ENCODE measurements around the gene NISCH. TPM values are rescaled to one million over a fixed set of nuclear protein-coding genes. Genes with fewer than 3 reads are reported as not detected.
A peak's percentile ranks its signal among the peaks of the same experiment; 100 is the strongest.

The NISCH gene
- total RNA-seq = 10 to 100 TPM; 57.3 to 58.1 TPM
- long read RNA-seq, partial matches to known transcripts = 33 of 44 reads
- long read RNA-seq, other reads (novel, unspliced or antisense) = 7 of 44 reads

GRCh38 chr3:52455283-52456168, at the start of gene NISCH:
Gene NISCH (plus strand): TSS chr3:52455604. CDS start chr3:52455642, 38 bp downstream.
- intact Hi-C loops (cut with DNase I, micrococcal nuclease) = no loop called here

DNA sequence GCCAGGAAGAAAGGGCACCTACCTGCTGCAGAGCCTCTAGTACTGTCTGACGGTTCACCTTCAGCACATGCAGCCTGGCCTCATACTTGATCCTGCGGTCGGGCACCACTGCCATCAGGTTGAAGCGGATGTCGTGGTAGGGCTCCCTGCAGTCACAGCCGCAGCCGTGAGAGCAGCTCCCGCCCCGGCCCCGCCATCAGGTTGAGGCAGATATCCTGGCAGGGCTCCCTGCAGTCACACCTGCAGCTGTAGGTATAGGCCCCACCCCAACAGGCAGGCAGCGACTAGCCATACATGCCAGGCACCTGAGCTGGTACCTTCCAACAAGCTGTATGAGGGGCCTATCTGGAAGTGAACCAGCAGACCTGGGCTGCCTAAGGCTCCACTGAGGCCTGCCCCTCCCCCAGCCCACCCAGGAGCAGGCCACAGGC, 49.2 kb upstream of the NISCH start:
- intact Hi-C loops (cut with DNase I, micrococcal nuclease) = no loop called here
- ATAC-seq (peak; percentile 38), DNase-seq (peak; percentile 77 to 78)

More at GRCh38 chr3:52455283-52456168, at the start of gene NISCH:
- DNase-seq = peak; percentile 86 to 95
- ATAC-seq = peak; percentile 91

DNA sequence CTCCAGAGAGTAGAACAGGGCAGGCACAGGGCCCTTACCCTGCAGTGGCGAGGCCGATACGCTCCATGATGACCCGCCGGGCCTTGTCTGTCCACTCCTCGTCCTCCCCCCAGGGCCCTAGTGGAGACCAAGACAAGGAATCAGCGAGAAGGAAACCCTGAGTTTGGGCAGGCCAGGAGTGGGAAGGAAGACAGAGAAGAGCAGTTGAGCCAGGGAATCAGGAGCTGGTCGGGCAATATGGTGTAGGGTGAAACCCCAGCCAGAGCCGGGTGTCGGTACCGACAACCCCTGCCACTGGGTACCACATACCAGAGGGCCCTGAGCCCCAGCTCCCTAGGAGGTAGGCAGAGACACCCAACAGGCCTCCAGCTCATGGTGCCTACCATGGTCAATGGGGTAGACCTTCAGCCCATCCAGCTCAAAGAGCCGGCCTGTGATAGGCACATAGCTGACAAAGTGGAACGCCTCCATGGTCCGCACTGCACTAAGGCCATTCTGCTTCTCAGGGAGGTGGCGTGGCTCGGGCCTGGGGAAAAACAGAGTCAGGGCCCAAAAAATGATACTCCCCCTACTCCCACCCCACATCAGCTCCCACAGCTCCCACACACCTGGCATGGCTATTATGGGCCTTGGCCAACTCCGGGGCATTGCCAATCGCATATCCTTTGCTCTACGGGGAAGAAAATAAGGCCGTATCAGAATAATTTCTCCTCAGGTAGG, 48.5 kb upstream of the NISCH start:
- ATAC-seq (no peak), DNase-seq (peak in 1 of 2 donors; percentile 17)
- intact Hi-C loops (cut with DNase I, micrococcal nuclease) = no loop called here

DNA sequence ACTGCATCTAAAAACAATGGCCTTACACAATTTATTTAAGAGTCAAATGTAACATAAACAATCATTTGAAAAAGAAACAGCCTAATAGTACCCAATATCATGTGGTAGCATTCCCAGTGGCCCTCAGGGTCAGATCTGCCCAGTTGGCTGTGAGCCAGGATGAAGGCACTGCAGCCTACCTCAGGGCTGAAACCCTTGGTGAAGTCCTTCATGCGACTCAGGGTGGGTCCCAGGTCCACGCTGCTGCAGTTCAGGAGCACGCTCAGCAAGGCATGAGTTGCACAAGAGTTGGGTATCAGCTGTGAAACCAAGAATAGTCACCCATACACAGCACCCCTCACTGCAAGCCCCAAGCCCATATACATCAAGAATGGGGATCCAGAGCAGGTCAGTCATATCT, 47.6 kb upstream of the NISCH start:
- no peak for ATAC-seq
- no peak for DNase-seq
- intact Hi-C loops (cut with DNase I, micrococcal nuclease) = no loop called here

GRCh38 chr3:52408466-52408865, 46.9 kb upstream of the NISCH start:
- intact Hi-C loops (cut with DNase I, micrococcal nuclease) = no loop called here
- DNase-seq (no peak), ATAC-seq (no peak)

DNA sequence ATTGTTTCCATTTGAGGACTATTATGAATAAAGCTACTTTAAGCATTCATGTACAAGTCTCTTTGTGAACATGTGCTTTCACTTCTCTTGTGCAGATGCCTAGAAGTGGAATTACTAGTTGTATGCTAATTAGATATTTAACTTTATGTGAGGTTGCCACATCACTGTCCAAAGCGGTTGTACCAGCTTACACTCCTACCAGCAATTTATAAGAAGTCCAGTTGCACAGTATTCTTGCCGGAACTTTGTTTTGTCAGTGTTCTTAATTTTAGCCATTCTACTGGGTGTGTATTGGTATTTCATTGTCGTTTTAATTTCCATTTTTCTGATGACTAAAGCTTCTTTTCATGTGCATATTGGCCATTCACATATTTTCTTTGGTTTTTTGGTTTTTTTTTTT, 39.6 kb upstream of the NISCH start:
- no peak for ATAC-seq
- DNase-seq = no peak
- intact Hi-C loops (cut with DNase I, micrococcal nuclease) = no loop called here

DNA sequence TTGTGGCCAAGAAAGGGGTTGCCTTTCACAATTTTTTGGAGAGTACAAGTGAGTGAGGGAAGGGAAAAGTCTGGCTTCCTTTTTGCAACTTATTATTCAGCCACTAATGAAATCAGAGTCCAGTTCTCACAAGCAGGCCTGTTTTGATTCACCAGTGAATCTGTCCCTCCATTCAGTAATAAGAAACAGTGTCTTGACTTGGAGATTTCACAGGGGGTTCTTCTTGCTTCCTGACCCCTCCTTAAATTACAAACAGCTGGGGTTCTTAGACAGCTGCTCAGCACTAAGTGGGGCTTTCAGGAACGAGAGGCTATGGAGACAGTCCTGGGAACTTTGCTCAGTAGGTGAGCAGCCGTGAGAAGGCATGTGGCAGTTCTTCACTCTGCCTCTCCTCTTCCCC, 35.0 kb upstream of the NISCH start:
- intact Hi-C loops (cut with DNase I, micrococcal nuclease) = no loop called here
- ATAC-seq (no peak), DNase-seq (no peak)

GRCh38 chr3:52422669-52423068, 32.7 kb upstream of the NISCH start:
- intact Hi-C loops (cut with DNase I, micrococcal nuclease) = no loop called here
- DNase-seq = no peak
- ATAC-seq = no peak

- DNase-seq = no peak
- ATAC-seq = peak; percentile 48
- intact Hi-C loops (cut with DNase I, micrococcal nuclease) = no loop called here
Observed at GRCh38 chr3:52423173-52423572, 32.2 kb upstream of the NISCH start.

DNA sequence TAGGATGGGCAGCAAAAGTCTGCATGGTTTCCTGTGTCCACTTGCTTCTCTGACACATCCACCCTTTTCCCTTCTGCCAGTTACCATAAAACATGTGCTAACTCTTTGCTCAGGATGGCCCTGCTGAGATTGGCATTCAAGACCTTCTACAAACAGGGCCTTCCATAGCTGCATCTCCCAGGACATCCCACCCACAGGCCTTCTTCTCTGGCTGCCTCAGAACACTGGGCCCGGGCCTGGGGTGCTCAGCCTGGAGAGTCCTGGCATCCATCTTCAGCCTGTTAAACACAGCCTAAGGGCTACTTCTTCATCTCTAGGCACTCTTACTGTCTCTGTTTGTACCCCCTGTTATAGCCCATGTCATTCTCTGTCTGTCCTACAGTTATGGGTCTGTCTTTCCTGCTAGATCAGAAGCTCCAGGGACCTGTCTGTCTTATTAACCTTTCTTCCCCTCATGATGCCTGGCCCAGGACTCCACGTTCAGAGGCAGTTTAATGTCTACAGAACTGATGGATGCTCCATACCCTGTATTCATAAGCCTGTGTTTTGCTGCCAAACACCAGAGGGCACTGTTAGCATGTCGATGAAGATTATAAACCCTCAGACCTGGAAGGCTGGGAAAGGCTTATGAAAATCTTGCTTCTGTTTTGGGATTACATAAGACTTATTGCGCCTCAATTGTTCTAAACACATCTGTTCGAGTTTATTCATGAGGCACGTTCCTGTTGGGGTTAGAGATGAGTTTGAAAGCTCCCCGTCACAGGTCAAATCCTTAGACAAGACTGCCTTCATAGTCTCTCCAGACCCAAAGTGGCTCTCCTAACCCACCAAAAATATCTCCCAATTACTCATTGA, 27.0 kb upstream of the NISCH start:
- DNase-seq (peak; percentile 46 to 62), ATAC-seq (peak; percentile 86)
- intact Hi-C loops (cut with DNase I, micrococcal nuclease) = no loop called here

DNA sequence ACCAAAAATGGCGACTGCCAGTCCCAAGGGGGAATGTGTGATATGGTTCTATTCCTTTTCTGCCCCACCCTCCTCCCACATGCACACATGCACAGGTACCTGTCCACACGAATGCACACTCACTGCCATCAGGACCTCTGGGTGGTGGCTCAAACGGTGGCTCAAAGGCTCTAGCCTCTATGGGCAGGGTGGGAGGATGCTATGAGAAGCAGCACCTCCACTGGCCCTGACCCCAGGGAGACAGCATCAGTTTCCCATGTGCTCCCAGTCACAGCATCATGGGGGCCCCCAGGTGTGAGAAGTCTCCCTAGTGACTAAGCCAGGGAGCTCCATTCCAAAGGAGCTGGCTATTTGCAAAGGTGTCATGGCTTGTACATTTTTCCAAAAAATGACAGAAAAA, 26.4 kb upstream of the NISCH start:
- intact Hi-C loops (cut with DNase I, micrococcal nuclease) = no loop called here
- ATAC-seq (no peak), DNase-seq (peak in 1 of 2 donors; percentile 20)

DNA sequence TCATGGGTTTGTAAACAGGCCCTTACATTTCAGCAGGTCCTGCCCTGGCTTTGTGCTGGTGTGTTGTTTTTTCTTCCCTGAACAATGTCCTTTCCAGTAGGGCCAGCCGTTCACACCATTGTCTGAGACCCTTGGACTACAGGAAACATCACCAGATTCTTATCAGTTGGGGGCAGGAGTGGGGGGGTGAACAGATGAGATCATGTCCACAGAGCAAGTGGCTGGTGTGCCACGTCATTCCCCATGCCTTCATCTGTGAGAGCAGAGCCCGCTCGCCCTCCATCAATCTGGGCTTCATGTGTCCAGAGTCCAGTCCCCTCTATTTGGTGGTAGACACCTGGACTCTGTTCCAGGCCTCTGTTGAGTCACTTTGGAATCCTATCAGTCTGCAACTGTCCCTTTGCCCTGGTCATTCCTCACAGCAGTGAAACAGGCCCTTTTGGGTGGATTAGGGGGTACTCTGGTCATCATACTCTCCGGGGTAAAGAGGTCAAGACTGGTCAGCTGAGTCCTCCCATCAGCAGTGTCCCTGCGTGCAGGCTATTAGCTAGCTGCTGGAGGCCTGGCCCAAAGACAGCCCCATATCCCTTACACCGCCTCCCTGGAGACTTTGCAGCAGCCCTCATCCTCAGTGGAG, 25.5 kb upstream of the NISCH start:
- DNase-seq (peak in 1 of 2 donors; percentile 11), ATAC-seq (no peak)
- intact Hi-C loops (cut with DNase I, micrococcal nuclease) = no loop called here

GRCh38 chr3:52430416-52430810, 25.0 kb upstream of the NISCH start:
- DNase-seq (peak in 1 of 2 donors; percentile 1), ATAC-seq (no peak)
- intact Hi-C loops (cut with DNase I, micrococcal nuclease) = no loop called here

GRCh38 chr3:52431459-52432223, 23.8 kb upstream of the NISCH start:
- intact Hi-C loops (cut with DNase I, micrococcal nuclease) = no loop called here
- ATAC-seq = no peak
- DNase-seq = no peak

- ATAC-seq = no peak
- DNase-seq = peak in 1 of 2 donors; percentile 1
- intact Hi-C loops (cut with DNase I, micrococcal nuclease) = no loop called here
Observed at GRCh38 chr3:52432225-52432624, 23.2 kb upstream of the NISCH start.

GRCh38 chr3:52432691-52433141, 22.7 kb upstream of the NISCH start:
- DNase-seq (peak in 1 of 2 donors; percentile 17), ATAC-seq (no peak)
- intact Hi-C loops (cut with DNase I, micrococcal nuclease) = no loop called here

GRCh38 chr3:52433328-52433995, 21.9 kb upstream of the NISCH start:
- intact Hi-C loops (cut with DNase I, micrococcal nuclease) = no loop called here
- peak; percentile 50 for ATAC-seq
- DNase-seq = no peak

Measured in left colon (tissue), 2 donors.